Measurements from ENCODE around the gene EMC10.
A peak's percentile ranks its signal among the peaks of the same experiment; 100 is the strongest.

The EMC10 gene

DNA sequence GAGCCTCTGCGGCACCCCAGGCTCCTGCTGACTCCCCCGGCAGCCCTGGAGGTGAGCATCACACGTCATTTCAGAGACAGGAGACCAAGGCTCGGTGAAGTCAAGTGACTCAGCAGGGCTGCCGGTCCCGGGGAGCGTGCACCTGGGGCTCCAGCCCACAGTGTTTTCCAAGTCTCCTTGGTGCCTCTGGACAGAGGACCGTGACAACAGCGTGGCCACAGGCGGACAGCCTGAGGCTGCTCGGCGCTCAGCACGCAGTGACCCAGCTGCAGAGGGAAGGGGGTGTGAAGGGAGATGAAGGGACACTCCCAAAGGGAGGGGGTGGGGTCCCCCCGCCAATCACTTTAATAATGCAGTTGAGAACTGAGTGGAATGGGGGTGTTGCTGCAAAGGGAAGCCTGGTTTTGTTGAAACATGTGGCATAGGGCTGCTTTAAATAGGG is 54.9 kb downstream of the EMC10 start:
- H3K4me3 ChIP-seq (ENCODE audit: low read depth, low read length), result no peak overlapping the region
- no peak for DNase-seq (ENCODE audit: low read depth)
- TF ChIP-seq, protein P1, sequence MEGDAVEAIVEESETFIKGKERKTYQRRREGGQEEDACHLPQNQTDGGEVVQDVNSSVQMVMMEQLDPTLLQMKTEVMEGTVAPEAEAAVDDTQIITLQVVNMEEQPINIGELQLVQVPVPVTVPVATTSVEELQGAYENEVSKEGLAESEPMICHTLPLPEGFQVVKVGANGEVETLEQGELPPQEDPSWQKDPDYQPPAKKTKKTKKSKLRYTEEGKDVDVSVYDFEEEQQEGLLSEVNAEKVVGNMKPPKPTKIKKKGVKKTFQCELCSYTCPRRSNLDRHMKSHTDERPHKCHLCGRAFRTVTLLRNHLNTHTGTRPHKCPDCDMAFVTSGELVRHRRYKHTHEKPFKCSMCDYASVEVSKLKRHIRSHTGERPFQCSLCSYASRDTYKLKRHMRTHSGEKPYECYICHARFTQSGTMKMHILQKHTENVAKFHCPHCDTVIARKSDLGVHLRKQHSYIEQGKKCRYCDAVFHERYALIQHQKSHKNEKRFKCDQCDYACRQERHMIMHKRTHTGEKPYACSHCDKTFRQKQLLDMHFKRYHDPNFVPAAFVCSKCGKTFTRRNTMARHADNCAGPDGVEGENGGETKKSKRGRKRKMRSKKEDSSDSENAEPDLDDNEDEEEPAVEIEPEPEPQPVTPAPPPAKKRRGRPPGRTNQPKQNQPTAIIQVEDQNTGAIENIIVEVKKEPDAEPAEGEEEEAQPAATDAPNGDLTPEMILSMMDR (IDR thresholded peaks at IDR 0.05; ENCODE audit: insufficient read depth, low read depth, low read length, missing control alignments), result no peak

DNA sequence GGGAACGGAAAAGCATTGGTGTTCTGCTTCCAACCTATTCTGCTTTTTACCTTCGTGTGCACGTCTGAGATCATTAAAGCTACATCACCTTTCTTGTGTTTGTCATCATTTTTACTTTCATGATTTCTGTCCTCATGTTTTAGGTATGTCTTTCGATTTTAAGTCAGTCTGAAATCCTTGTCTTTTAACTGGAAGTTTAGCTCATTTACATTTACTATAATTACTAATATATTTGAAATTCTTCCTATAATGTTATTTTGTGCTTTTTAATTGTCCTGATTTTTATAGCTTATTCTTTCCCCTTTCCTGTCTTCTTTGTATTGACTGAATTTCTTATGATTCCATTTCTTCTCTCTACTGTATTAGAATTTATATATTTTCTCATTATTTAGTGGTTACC is 56.6 kb downstream of the EMC10 start:
- no peak overlapping the region for H3K4me3 ChIP-seq (ENCODE audit: low read depth, low read length)
- DNase-seq (ENCODE audit: low read depth), result no peak
- TF ChIP-seq, protein P1 (IDR thresholded peaks at IDR 0.05; ENCODE audit: insufficient read depth, low read depth, low read length, missing control alignments), result no peak

DNA sequence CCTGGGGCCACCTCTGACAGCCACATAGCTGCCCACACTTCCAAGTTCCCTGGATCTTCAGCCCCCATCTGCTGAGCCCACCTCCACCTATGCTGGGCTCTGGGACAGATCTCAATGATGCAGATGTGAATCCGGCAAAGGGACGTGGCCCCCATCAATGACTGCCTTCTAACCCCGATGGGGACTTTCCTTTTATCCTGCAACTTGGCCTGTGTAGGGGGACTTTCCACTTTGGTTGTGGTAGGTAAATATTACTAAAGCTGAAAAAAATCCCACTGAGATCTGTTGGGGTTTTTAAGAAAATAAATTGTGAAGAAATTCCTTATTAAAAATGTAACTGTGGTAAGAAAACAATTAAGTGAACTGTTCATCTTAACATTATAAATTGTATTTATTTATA is 58.2 kb downstream of the EMC10 start:
- H3K4me3 ChIP-seq (ENCODE audit: low read depth, low read length), result no peak overlapping the region
- TF ChIP-seq, protein P1 (IDR thresholded peaks at IDR 0.05; ENCODE audit: insufficient read depth, low read depth, low read length, missing control alignments), result no peak
- peak; percentile 68 for DNase-seq (ENCODE audit: low read depth)

DNA sequence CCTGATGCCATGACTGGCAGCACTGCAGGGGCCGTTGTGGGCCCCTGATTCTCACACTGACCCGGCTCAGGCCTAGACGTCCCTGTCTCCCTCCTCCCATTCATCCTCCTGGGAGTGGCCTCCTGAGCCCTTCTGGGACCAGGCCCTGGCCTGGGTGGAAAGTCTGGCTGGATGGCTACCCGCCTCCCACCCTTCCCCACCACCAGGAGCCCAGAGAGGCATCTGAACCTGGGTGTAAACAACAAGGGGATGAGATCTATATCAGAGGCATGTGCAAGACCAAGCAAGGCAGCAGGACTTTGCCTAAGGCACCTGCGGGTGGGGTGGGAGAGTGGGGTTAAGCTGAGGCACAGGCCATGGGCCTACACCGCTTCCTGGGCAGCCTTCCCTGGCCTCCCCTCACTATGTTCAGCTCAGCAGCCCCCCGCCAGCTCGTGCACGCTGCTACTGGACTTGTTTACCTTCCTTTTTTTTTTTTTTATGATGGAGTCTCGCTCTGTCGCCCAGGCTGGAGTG is 59.4 kb downstream of the EMC10 start:
- TF ChIP-seq, protein P1 (IDR thresholded peaks at IDR 0.05; ENCODE audit: insufficient read depth, low read depth, low read length, missing control alignments), result no peak
- no peak for DNase-seq (ENCODE audit: low read depth)

DNA sequence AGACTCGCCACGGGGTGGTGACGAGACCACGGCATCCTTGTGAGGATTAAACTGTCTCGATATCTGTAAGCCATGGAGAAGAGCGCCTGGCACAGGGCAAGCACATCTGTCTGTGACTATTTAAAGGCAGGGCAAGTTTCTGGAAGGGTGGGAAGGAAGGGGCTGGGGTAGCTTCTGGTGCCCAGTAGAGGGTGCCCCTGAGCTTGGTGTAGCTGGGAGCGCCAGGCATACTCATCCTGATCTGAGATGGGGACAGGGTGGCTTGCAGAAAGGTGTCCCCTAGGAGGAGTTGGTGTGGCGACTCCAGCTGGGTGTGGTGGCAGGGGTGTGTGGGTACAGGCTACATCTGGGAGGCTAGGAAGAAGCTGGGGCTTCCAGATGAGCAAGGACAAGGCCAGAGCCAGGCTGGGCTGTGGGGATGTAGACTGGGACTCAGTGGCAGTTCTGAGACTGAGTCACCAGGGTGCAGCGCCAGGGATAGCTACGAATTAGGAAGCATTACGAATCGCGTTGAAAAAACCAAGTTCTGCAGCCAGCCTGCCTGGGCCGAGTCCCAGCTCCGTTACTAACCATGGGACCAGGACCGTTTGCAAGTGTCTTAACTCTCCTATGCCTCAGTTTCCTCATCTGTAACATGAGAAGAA is 60.5 kb downstream of the EMC10 start:
- DNase-seq (ENCODE audit: low read depth), result no peak
- H3K4me3 ChIP-seq (ENCODE audit: low read depth, low read length), result no peak overlapping the region
- TF ChIP-seq, protein P1 (IDR thresholded peaks at IDR 0.05; ENCODE audit: insufficient read depth, low read depth, low read length, missing control alignments), result peak; percentile 6

More for the DNA sequence above, 59.4 kb downstream of the EMC10 start:
- H3K4me3 ChIP-seq (ENCODE audit: low read depth, low read length), result no peak overlapping the region

DNA sequence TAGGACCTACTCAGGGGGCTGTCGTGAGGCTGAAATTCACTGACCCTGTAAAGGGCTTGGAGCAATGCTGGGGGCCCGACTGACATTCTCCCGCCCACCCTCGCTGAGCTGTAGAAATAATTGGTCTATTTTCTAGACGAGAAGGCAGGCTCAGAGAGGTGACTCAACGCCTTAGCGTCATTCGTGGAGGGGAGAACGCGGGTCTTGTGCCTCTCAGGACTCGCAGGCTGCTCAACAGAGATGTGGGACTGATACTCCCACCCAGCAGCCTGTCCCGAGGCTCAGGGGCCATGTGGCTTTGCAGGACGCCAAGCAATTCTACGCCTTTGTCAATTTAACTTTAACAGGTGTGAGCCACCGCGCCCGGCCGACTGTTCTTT is 61.0 kb downstream of the EMC10 start:
- no peak for DNase-seq (ENCODE audit: low read depth)
- no peak overlapping the region for H3K4me3 ChIP-seq (ENCODE audit: low read depth, low read length)
- TF ChIP-seq, protein P1 (IDR thresholded peaks at IDR 0.05; ENCODE audit: insufficient read depth, low read depth, low read length, missing control alignments), result no peak

DNA sequence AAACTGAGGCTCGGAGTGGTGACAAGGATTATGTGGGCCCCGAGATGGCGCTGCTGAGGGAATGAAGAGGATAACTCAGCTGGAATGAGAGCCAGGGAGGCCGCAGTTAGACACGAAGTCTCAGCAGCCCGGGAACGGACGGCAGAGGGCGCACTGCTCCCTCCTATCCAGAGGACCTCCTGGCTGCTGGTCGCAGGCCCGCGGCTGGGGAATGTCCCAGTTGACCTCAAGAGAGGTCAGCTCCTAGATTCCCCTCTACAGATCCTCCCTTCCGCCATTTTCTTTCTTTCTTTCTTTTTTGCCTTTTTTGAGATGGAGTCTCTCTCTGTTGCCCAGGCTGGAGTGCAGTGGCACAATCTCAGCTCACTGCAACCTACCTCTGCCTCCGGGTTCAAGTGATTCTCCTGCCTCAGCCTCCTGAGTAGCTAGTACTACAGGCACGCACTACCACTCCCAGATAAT is 61.5 kb downstream of the EMC10 start:
- TF ChIP-seq, protein P1 (IDR thresholded peaks at IDR 0.05; ENCODE audit: insufficient read depth, low read depth, low read length, missing control alignments), result peak; percentile 84

More for the DNA sequence above, 61.5 kb downstream of the EMC10 start:
- no peak overlapping the region for H3K4me3 ChIP-seq (ENCODE audit: low read depth, low read length)
- DNase-seq (ENCODE audit: low read depth), result peak; percentile 84

Data from GM12865 (cell line).